ENCODE data around the gene PAIP1.
"Not testable (repeated sequence)": the region's sequence is repeated elsewhere in the genome, so short reads cannot be mapped to it uniquely, and the experiment has no call there.

Gene PAIP1

GRCh38 chr5:43570450-43571158, 13.7 kb upstream of the PAIP1 start:
- DNase-seq: no peak

DNA sequence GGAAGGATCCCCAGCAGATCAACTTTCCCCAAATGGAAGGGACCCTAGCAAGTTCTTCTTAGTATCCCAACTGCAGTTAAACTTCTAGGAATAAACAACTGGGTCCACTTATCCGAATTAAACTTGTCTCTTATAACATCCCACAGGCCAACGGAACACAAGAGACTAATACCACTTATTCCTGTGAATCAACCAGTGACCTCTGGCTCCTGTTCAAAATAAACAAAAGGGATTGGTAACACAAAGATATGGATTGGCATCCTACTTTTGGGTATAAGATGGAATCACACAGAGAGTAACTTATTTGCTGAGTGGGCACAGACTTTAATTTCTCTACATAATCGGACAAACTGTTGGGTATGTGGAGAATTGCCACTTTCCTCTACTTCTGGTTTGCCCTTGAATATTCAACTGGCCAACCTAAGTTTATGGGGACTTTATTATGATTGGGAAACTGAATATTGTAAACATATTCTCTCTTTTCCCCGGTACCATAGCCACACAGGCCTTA, 12.4 kb upstream of the PAIP1 start:
- DNase-seq: no peak

- no peak for DNase-seq
Measured at GRCh38 chr5:43567967-43568366, 11.1 kb upstream of the PAIP1 start.

DNA sequence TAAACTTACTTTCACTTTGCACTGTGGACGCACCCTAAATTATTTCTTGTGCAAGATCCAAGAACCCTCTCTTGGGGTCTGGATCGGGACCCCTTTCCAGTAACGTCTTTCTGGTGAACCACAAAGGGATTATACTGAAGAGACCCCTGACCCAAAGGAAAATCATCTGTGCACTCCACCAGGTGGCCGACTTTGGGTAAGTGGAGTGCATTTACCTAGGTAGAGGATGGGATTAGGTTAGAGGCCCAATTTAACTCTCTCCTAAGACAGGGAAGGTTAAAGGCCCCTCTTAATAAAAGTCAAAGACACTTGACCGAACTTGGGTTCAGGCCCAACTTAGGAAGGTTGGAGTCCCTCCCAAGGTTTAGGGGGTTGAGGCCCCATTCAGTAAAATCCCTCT, 8.2 kb upstream of the PAIP1 start:
- no peak for DNase-seq

- DNase-seq: no peak
Measured at GRCh38 chr5:43564289-43564850, 7.5 kb upstream of the PAIP1 start.

- DNase-seq: no peak
Measured at GRCh38 chr5:43563321-43563720, 6.4 kb upstream of the PAIP1 start.

DNA sequence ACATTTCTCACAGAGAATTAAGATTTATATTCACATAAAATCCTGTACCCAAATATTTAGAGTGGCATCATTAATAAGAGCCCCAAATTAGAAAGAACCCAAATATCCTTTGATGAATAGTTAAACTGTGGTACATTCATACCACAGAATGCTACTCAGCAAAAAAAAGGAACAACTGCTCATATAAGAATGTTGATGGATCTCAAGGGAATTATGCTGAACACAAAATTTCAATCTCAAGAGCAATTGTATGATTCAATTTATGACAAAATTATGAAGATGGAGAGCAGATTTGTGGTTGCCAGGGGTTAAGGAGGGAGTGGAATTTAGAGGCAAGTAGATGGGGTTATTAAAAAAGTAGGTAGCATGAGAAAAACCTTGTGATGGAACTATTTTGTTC, 4.5 kb upstream of the PAIP1 start:
- DNase-seq: no peak

DNA sequence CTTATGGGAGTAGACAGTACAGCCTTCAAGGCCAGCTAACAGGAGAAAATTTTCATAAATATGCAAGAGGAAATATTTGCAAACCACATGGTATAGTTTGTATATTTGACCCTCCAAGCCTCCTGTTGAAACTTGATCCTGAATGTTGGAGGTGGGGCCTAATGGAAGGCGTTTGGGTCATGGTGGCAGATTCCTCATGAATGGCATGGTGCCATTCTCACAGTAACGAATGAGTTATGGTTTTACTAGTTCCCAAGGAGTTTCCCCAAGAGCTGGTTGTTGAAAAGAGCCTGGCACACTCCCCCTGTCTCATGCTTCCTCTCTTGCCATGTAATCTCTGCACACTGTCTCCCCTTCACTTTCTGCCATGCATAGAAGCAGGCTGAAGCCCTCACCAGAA, 3.3 kb upstream of the PAIP1 start:
- DNase-seq: no peak

DNA sequence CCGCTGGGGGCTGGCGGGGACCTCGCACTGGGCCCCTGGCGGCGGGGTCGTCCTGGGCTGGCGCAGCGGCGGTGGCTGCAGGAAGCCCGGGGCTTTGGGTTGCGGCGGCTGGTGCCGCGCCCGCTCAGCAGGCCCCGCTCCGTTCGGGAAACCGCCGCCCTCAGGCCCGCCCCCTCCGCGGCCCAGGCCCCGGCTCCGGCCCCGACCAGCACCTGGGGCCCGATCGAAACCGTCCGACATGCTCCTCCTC, 345 bp downstream of the PAIP1 start:
- DNase-seq: peak in 1 of 2 donors; percentile 84

GRCh38 chr5:43555895-43556606, 826 bp downstream of the PAIP1 start:
- DNase-seq: peak; percentile 60 to 64

DNA sequence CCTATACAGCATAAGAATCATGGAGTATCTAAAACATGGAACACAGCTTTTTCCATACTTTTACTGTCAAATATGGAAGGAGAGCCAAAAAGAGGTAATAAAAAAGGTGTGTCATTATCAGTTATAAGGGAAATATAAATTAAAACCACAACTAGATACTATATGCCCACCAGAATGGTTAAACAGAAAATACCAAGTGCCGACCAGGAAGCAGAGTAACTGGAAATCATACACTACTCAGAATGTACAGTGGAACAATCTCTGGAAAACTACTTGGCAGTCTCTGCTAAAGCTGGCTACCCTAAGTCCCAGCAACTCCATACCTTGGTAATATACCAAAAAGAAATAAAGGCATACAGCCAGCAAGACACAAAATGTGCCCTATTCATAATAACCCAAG, 2.4 kb downstream of the PAIP1 start:
- DNase-seq: no peak

GRCh38 chr5:43553381-43553780, 3.5 kb downstream of the PAIP1 start:
- no peak for DNase-seq

- no peak for DNase-seq
Measured at GRCh38 chr5:43551731-43552130, 5.1 kb downstream of the PAIP1 start.

DNA sequence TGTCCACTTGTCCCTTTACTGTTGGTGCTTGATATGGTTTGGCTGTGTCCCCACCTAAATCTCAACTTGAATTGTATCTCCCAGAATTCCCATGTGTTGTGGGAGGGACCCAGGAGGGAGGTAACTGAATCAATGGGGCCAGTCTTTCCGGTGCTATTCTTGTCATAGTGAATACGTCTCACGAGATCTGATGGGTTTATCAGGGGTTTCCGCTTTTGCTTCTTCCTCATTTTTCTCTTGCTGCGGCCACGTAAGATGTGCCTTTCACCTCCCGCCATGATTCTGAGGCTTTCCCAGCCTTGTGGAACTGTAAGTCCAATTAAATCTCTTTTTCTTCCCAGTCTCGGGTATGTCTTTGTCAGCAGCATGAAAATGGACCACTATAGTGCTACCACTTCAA, 7.6 kb downstream of the PAIP1 start:
- not testable (repeated sequence) for DNase-seq

- no peak for DNase-seq
Measured at GRCh38 chr5:43548358-43548757, 8.5 kb downstream of the PAIP1 start.

- DNase-seq: no peak
Measured at GRCh38 chr5:43547532-43547931, 9.3 kb downstream of the PAIP1 start.

DNA sequence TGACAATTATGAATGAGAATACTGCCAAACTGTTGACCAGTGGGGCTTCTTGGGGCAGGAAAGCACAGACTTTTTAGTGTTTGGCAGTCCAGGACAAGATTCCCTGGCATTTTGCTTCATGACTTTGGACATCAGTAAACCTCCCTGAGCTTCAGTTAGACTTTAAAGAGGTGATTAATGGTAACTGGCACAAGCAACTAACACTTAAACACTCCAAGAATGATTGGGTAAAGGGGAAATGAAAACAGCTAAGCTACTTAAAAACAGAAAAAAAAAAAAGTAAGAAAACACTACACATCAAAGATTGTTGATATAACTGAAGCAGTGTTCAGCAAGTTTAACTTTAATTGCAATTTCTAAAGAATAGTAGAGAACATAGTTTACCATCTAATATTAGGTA, 13.4 kb downstream of the PAIP1 start:
- DNase-seq: no peak

GRCh38 chr5:43540746-43541145, 16.1 kb downstream of the PAIP1 start:
- DNase-seq: no peak

GRCh38 chr5:43536972-43537371, 19.9 kb downstream of the PAIP1 start:
- no peak for DNase-seq

DNA sequence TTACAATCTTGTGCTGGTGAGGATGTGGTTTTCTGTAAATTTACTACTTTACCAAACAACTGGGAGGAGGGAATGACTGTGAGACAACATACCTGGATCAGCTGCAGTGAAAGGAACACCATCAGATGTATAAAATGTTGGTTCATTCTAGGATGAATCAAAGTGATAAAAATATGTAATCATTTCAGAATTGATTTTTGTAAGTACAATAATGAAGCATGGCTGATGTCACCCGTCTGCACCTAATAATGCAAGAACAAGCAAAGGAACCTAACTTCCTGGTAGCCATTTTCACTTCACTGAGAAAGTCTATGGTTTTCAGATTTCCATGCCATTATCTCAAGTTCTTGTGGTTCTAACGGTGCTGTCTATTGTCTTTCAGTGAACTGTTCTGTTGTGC, 23.2 kb downstream of the PAIP1 start:
- no peak for DNase-seq

GRCh38 chr5:43530648-43531047, 26.2 kb downstream of the PAIP1 start:
- DNase-seq: no peak

- DNase-seq: no peak
Measured at GRCh38 chr5:43523662-43524072, 33.2 kb downstream of the PAIP1 start.

GRCh38 chr5:43520615-43521014, 36.3 kb downstream of the PAIP1 start:
- no peak for DNase-seq

DNA sequence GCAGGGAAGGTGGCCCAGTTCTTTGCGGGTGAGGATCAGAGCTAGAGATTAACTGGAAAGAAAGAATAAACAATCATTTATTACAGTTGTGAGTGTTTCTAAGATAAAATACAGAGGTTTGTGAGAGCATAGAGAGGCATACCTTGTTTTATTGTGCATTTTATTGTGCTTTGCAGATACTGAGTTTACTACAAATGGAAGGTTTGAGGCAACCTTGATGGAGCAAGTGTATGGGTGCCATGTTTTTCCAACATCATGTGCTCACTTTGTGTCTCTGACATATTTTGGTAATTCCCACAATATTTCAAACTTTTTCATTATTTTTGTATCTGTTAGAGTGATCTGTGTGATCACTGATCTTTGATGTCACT, 41.2 kb downstream of the PAIP1 start:
- DNase-seq: no peak

Data from stimulated activated CD4-positive, alpha-beta T cell treated with anti-CD3 and anti-CD28 coated beads, Interleukin-2, amount 100 ng/mL, for 24 hours (primary cell).